Fibroblast of lung (primary cell): ENCODE data around the gene RBCK1.

Experiments used
- EZH2 ChIP-seq: IDR thresholded peaks from 2 replicates; pipeline ENCODE4 v1.5.1; 2012; ENCODE audit warnings: low read length, control low read depth, mild to moderate bottlenecking; ENCODE audit errors: missing control alignments
- TF ChIP-seq, protein P1 (sequence below), 2 donors: IDR thresholded peaks in 1 of 2; conservative IDR thresholded peaks in 1 of 2; 1 replicate in 1 of 2; 2 replicates in 1 of 2; pipeline ENCODE4 v1.5.1; 2011 to 2012; ENCODE audit warnings: low read length in 2 of 2, control low read depth in 1 of 2, inconsistent platforms in 1 of 2, low read depth in 1 of 2, mild to moderate bottlenecking in 1 of 2

DNA sequence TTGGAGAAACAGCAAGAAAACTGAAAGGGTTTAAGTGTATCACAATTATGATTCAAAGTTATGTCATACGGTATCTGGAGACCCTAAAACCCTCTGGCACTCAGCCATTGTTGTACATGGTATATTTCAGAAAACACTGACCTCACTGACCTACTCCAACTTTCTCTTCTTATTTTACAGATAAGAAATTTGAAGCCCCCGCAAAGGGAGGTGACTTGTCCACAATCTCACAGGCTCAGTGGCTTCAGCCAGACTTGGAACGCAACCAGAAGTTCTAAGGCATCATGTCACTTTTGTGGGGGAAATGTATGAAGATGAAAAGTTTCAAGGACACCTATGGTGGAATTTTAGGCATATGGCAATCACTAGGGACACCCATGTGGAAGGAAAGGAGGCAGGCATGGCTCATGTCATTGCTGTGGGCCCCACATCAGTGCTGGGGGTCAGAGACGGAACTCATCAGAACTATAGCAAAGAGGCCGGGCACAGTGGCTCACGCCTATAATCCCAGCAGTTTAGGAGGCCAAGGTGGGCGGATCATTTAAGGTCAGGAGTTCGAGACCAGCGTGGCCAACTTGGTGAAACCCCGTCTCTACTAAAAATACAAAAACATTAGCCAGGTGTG lies 32.7 kb upstream of the RBCK1 start:
- TF ChIP-seq EZH2: no peak
- TF ChIP-seq, protein P1, sequence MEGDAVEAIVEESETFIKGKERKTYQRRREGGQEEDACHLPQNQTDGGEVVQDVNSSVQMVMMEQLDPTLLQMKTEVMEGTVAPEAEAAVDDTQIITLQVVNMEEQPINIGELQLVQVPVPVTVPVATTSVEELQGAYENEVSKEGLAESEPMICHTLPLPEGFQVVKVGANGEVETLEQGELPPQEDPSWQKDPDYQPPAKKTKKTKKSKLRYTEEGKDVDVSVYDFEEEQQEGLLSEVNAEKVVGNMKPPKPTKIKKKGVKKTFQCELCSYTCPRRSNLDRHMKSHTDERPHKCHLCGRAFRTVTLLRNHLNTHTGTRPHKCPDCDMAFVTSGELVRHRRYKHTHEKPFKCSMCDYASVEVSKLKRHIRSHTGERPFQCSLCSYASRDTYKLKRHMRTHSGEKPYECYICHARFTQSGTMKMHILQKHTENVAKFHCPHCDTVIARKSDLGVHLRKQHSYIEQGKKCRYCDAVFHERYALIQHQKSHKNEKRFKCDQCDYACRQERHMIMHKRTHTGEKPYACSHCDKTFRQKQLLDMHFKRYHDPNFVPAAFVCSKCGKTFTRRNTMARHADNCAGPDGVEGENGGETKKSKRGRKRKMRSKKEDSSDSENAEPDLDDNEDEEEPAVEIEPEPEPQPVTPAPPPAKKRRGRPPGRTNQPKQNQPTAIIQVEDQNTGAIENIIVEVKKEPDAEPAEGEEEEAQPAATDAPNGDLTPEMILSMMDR (conservative IDR thresholded peaks at IDR 0.05 in 1 of 2, IDR thresholded peaks at IDR 0.05 in 1 of 2; ENCODE audit: low read depth in 1 of 2, low read length in 2 of 2): no peak
